Measurements from ENCODE around the gene LBR. TPM values are rescaled to one million over a fixed set of nuclear protein-coding genes. Genes with fewer than 3 reads are reported as not detected.

The LBR gene
- total RNA-seq, 4 donors from 2014 or later = 36.3 to 75.1 (median 45.1) TPM

DNA sequence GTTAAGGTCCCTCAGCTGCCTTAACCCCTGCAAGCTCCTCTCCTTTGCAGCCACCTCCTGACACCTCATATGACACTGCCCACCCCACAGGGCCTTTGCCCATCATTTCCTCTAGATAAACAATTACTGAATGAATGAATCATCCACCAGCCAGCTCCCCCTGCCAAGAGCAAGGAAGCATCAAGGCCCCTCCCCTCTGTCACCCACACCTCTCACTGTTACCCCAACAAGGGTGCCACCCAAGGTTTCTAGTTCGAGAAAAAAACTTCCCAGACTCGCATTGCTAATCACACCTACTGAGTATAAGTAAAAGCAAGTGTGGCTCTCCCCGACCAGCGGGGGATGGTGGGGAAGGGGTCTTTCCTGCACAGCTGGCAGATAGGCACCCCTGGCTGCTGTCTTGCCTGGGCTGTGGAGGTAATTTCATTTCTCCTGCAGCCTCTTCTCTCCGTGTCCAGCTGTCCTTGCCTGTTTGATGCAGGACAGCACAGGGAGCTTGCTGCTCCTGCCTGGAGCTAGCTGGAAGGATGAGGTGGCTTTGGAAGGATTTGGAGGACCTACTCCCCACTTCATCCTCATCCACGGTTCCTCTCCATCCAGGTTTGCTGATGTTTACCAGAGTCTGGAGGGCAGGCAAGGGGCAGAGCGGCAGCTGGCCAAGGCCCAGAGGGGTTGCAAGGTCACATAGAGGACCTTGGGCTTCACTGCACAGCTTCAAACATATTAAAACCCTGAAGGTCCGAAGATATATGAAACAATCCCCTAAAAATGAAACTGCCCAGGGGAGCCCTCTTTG is 33.1 kb upstream of the LBR start:
- Histone ChIP-seq H3K27me3 (no peaks in the 10 kb centered on the region), H3K4me1 (peaks cover 0 to 29% (median 0%) of the 10 kb centered on the region in 4 donors), H3K27ac (peak overlapping the region in 1 of 4 donors; percentile 55), H3K4me3 (no peak overlapping the region), H3K36me3 (no peaks in the 10 kb centered on the region), H3K9me3 (no peaks in the 10 kb centered on the region)
- DNase-seq = peak in 1 of 3 donors; percentile 45
- TF ChIP-seq, protein P1, sequence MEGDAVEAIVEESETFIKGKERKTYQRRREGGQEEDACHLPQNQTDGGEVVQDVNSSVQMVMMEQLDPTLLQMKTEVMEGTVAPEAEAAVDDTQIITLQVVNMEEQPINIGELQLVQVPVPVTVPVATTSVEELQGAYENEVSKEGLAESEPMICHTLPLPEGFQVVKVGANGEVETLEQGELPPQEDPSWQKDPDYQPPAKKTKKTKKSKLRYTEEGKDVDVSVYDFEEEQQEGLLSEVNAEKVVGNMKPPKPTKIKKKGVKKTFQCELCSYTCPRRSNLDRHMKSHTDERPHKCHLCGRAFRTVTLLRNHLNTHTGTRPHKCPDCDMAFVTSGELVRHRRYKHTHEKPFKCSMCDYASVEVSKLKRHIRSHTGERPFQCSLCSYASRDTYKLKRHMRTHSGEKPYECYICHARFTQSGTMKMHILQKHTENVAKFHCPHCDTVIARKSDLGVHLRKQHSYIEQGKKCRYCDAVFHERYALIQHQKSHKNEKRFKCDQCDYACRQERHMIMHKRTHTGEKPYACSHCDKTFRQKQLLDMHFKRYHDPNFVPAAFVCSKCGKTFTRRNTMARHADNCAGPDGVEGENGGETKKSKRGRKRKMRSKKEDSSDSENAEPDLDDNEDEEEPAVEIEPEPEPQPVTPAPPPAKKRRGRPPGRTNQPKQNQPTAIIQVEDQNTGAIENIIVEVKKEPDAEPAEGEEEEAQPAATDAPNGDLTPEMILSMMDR (IDR thresholded peaks at IDR 0.05) = no peak
- no peak for TF ChIP-seq POLR2A (IDR thresholded peaks at IDR 0.05)

DNA sequence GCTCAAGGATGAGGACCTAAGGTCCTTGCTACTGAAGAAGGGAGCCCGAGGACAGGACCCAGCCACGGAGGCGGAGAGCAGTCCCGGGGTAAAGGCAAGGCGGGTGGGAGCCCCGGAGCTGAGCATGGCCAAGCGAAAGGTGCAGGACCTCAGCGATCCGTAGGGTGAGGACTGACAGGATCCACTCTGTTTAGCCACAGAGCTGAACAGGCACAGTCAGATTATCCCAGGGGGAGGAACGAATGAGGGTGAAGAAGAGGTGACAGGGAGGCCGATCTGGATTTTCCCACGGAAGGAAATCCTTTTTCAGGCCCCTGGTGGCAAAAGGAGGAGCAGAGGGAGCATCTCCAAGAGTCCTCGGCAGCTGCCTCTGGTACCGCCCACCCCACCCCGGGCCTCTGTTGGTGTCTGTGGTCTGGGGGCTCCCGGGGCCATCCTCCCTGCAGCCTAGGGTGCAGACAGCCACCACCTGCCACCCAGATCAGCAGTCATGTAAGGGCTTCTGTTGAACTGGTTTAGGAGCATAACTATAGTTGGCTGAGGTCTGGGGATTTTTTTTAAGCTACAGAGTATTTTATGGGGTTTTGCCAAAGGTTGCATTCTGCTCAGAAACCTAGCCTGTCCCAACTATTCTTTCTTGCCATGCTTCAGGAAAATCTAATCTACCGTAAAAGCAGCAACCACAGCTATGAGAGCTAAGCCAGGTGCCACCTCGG is 32.3 kb upstream of the LBR start:
- H3K9me3 ChIP-seq = no peaks in the 10 kb centered on the region
- no peaks in the 10 kb centered on the region for H3K27me3 ChIP-seq
- H3K4me3 ChIP-seq = no peak overlapping the region
- peak overlapping the region in 1 of 4 donors; percentile 52 for H3K27ac ChIP-seq
- no peak for TF ChIP-seq POLR2A (IDR thresholded peaks at IDR 0.05)
- TF ChIP-seq, protein P1 (IDR thresholded peaks at IDR 0.05) = no peak
- no peak for DNase-seq
- no peaks in the 10 kb centered on the region for H3K36me3 ChIP-seq
- peaks cover 0 to 26% (median 0%) of the 10 kb centered on the region in 4 donors for H3K4me1 ChIP-seq

DNA sequence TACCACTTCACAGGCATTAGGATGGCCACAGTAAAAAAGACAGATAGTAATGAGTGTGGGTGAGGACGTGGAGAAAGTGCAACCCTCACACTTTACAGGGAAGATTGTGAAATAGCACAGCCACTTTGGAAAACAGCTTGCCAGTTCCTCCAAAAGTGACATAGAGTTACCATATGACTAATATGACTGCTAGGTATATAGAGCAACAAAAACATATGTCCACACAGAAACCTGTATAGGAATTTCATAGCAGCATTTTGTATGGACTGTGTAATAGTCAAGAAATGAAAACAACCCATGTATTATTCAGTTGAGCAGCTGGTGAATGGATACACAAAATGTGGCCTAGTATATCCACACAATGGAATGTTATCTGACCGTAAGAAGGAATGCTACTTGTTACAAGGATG is 30.4 kb upstream of the LBR start:
- Histone ChIP-seq H3K9me3 (no peaks in the 10 kb centered on the region), H3K4me1 (peaks cover 0 to 19% (median 0%) of the 10 kb centered on the region in 4 donors), H3K36me3 (no peaks in the 10 kb centered on the region), H3K27me3 (no peaks in the 10 kb centered on the region), H3K4me3 (no peak overlapping the region), H3K27ac (peak overlapping the region in 1 of 4 donors; percentile 52)
- DNase-seq = peak in 1 of 3 donors; percentile 33
- TF ChIP-seq POLR2A (IDR thresholded peaks at IDR 0.05) = no peak
- TF ChIP-seq, protein P1 (IDR thresholded peaks at IDR 0.05) = no peak

DNA sequence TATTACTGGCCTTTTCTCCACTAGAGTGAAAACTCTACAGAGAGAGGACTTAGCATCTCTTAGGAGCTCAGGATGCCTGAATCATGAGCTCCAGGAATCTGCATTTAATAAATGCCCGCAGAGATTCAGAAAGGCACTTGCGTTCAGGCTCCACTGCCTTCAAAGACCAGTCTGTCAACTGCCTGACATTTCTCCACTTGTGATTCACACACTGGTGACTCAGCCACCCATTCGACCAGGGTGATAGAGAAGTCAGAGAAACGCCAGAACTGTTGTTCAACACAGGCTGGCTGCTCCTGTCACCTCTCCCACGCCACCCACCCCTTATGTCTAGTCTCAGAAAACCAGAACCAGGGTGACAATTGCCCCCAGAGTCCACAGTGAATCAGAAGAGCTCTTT is 26.9 kb upstream of the LBR start:
- H3K27ac ChIP-seq = peak overlapping the region in 1 of 4 donors; percentile 63
- H3K36me3 ChIP-seq = no peaks in the 10 kb centered on the region
- H3K9me3 ChIP-seq = no peaks in the 10 kb centered on the region
- no peaks in the 10 kb centered on the region for H3K4me1 ChIP-seq
- TF ChIP-seq, protein P1 (IDR thresholded peaks at IDR 0.05) = no peak
- TF ChIP-seq POLR2A (IDR thresholded peaks at IDR 0.05) = no peak
- no peak overlapping the region for H3K4me3 ChIP-seq
- H3K27me3 ChIP-seq = no peaks in the 10 kb centered on the region
- DNase-seq = peak in 1 of 3 donors; percentile 63

DNA sequence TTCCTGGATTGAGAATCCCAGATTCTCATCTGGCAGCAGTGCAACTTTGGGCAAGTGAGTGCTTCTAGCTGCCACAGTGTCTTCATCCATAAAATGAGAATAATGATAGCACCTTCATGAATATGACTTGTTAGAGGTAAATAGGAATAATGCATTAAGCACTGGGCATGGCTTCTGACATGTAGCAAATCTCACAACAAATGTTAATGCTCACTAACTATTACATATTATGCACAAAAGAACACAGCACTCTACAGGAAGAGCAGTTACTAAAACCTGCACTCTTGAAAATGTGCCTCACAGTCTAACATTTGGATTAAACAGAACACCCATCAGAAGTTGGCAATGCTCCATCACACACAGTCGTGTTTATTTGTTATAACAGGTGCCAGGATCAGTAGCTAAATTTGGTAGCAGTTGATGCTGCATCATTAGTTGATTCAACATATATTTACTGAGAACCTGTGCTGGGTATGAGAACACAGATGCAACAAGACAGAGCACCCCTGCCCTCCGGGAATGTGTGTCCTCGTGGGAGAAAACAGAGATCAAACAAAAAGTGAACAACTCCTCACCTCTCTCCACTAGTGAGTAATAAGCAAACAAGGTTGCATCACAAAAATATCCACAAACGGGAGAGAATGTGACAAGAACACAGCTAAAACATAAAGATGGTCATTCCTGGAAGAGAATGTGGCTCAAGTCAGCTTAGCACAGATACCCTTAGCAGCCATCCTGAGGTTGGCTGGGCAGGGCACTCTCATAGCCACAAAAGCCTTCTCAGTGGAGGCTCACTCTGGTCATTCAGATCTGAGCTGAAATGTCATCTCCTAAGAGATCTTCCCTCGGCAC is 26.2 kb upstream of the LBR start:
- DNase-seq = peak in 1 of 3 donors; percentile 15
- no peak for TF ChIP-seq POLR2A (IDR thresholded peaks at IDR 0.05)
- TF ChIP-seq, protein P1 (IDR thresholded peaks at IDR 0.05) = no peak
- H3K4me1 ChIP-seq = peaks cover 0 to 2% (median 0%) of the 10 kb centered on the region in 4 donors
- no peaks in the 10 kb centered on the region for H3K36me3 ChIP-seq
- peak overlapping the region in 1 of 4 donors; percentile 63 for H3K27ac ChIP-seq
- no peaks in the 10 kb centered on the region for H3K27me3 ChIP-seq
- no peaks in the 10 kb centered on the region for H3K9me3 ChIP-seq
- H3K4me3 ChIP-seq = no peak overlapping the region
